Thyroid gland (tissue), 4 donors: ENCODE results near the gene EFCAB12.
"Not testable (repeated sequence)": the region's sequence is repeated elsewhere in the genome, so short reads cannot be mapped to it uniquely, and the experiment has no call there.

ENCODE experiments used
- CTCF ChIP-seq, 6 experiments: fragments of 200-600 bp in 3 of 6; fragments of 450-650 bp in 3 of 6; sonication (generic) in 3 of 6; IDR thresholded peaks; one replicate each; pipeline ENCODE4 v1.5.1; 2016 to 2019; ENCODE audit warnings: antibody characterized with exemption in 6 of 6, mild to moderate bottlenecking in 2 of 6, inconsistent platforms in 1 of 6, moderate library complexity in 1 of 6
- POLR2A ChIP-seq, 2 donors: fragments of 450-650 bp; IDR thresholded peaks; one replicate each; pipeline ENCODE4 v1.6.1; 2017; ENCODE audit warnings: antibody characterized with exemption in 2 of 2, mild to moderate bottlenecking in 2 of 2, moderate library complexity in 1 of 2

- TF ChIP-seq POLR2A, CTCF (IDR thresholded peaks at IDR 0.05): not testable (repeated sequence)
Observed at GRCh38 chr3:129413238-129413637, 15.2 kb downstream of the EFCAB12 start.
